GM19025 (cell line): ENCODE results near the gene FAM110C.

ENCODE experiments used
- ATAC-seq: cut with Tn5 transposase; IDR thresholded peaks from one replicate; pipeline ENCODE4 v1.9.1; 2021; ENCODE audit warnings: mild to moderate bottlenecking, low read depth, moderate library complexity; ENCODE audit not compliant: unreplicated experiment

Gene FAM110C

GRCh38 chr2:11248-11941 is 34.9 kb downstream of the FAM110C start:
- ATAC-seq: no peak

DNA sequence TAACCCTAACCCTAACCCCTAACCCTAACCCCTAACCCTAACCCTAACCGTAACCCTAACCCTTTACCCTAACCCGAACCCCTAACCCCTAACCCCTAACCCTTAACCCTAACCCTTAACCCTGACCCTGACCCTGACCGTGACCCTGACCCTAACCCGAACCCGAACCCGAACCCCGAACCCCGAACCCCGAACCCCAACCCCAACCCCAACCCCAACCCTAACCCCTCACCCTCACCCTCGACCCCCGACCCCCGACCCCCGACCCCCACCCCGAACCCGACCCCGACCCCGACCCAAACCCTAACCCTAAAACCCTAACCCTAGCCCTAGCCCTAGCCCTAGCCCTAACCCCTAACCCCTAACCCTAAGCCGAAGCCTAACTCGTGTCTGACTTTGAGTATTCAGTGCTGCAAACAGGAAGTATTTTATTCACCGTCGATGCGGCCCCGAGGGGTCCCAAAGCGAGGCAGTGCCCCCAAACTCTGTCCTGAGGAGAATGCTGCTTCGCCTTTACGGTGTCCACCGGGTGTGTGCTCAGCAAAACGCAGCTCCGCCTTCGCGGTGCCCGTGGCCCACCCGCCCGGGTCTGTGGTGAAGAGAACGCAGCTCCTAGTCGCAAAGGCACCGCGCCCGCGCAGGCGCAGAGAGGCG is 36.0 kb downstream of the FAM110C start:
- no peak for ATAC-seq
